ENCODE results near the gene VPS13C.

VPS13C gene

DNA sequence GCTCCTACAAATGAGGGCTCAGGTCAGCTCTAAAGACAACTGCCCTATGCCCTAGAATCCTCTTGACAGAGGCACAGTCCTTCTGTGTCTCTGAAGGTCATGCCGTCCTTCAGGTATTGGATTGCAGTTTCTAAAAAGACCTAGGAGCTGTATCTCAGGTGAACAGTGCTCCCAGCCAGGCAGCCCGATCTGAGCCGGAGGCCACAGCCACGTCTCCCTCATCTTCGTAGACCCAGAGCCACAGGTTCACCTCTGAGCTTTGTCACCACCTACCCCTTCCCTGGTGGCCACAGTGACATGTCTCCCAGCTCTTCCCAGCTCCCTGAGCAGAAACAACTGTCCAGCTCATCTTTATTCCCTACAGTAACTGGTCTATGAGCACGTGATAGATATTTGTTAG, 228.0 kb downstream of the VPS13C start:
- no peaks in the 10 kb centered on the region for H4K20me1 ChIP-seq (ENCODE audit: insufficient read depth, low read length, poor library complexity, severe bottlenecking)
- peaks cover 4% of the 10 kb centered on the region for H3K4me1 ChIP-seq (ENCODE audit: insufficient read depth, low read length, poor library complexity, severe bottlenecking)
- no peak overlapping the region for H3K4me2 ChIP-seq (ENCODE audit: low read depth, low read length, poor library complexity, severe bottlenecking)
- H3K4me3 ChIP-seq (ENCODE audit: low read length, poor library complexity, severe bottlenecking): no peak overlapping the region
- no peaks in the 10 kb centered on the region for H3K9me2 ChIP-seq (replicated peaks; ENCODE audit: low read depth, low read length)
- H3F3A ChIP-seq (ENCODE audit: low read depth): no peaks in the 10 kb centered on the region
- H3K9me3 ChIP-seq (ENCODE audit: insufficient read depth, low read depth, low read length): no peaks in the 10 kb centered on the region
- H3K27me3 ChIP-seq (ENCODE audit: insufficient read depth, low read length, poor library complexity, severe bottlenecking): no peaks in the 10 kb centered on the region
- H2AFZ ChIP-seq (ENCODE audit: low read length): no peak overlapping the region
- H3K36me3 ChIP-seq (ENCODE audit: insufficient read depth, low read length): no peaks in the 10 kb centered on the region
- TF ChIP-seq EZH2phosphoT487 (IDR thresholded peaks at IDR 0.05; ENCODE audit: borderline replicate concordance): no peak
- TF ChIP-seq, protein P1, sequence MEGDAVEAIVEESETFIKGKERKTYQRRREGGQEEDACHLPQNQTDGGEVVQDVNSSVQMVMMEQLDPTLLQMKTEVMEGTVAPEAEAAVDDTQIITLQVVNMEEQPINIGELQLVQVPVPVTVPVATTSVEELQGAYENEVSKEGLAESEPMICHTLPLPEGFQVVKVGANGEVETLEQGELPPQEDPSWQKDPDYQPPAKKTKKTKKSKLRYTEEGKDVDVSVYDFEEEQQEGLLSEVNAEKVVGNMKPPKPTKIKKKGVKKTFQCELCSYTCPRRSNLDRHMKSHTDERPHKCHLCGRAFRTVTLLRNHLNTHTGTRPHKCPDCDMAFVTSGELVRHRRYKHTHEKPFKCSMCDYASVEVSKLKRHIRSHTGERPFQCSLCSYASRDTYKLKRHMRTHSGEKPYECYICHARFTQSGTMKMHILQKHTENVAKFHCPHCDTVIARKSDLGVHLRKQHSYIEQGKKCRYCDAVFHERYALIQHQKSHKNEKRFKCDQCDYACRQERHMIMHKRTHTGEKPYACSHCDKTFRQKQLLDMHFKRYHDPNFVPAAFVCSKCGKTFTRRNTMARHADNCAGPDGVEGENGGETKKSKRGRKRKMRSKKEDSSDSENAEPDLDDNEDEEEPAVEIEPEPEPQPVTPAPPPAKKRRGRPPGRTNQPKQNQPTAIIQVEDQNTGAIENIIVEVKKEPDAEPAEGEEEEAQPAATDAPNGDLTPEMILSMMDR (conservative IDR thresholded peaks at IDR 0.05; ENCODE audit: low read length): no peak
- H3K79me2 ChIP-seq (ENCODE audit: insufficient read depth, low read length): no peaks in the 10 kb centered on the region
- H3K9ac ChIP-seq (ENCODE audit: low read depth, low read length, poor library complexity, severe bottlenecking): no peak overlapping the region

DNA sequence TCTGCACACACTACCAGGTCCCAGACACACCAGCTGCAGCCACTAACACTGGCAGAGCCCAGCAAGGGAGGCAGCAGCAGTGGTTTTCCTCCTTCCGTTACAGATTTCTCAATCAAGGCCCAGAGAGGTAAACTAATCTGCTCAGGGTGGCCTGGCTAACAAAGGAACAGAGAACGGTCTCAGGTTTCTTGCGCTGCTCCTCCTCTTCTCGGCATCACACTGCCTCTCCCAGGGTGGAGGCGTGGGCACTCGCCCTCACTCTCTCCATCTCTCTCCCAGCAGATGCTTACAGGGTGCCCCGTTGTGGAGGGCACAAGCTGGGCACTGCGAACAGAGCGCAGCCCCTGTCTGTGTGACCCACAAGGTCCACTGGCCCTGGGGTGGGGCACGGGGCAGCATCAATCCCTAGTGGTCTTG, 228.7 kb downstream of the VPS13C start:
- Histone ChIP-seq H3K4me2 (ENCODE audit: low read depth, low read length, poor library complexity, severe bottlenecking) (no peak overlapping the region), H3K79me2 (ENCODE audit: insufficient read depth, low read length) (no peaks in the 10 kb centered on the region), H3K9ac (ENCODE audit: low read depth, low read length, poor library complexity, severe bottlenecking) (no peak overlapping the region), H3K36me3 (ENCODE audit: insufficient read depth, low read length) (no peaks in the 10 kb centered on the region), H3K4me3 (ENCODE audit: low read length, poor library complexity, severe bottlenecking) (no peak overlapping the region), H3F3A (ENCODE audit: low read depth) (no peaks in the 10 kb centered on the region), H4K20me1 (ENCODE audit: insufficient read depth, low read length, poor library complexity, severe bottlenecking) (no peaks in the 10 kb centered on the region), H2AFZ (ENCODE audit: low read length) (no peak overlapping the region), H3K9me2 (replicated peaks; ENCODE audit: low read depth, low read length) (no peaks in the 10 kb centered on the region), H3K4me1 (ENCODE audit: insufficient read depth, low read length, poor library complexity, severe bottlenecking) (peaks cover 4% of the 10 kb centered on the region), H3K27me3 (ENCODE audit: insufficient read depth, low read length, poor library complexity, severe bottlenecking) (no peaks in the 10 kb centered on the region), H3K9me3 (ENCODE audit: insufficient read depth, low read depth, low read length) (no peaks in the 10 kb centered on the region)
- TF ChIP-seq, protein P1 (conservative IDR thresholded peaks at IDR 0.05; ENCODE audit: low read length): no peak
- no peak for TF ChIP-seq EZH2phosphoT487 (IDR thresholded peaks at IDR 0.05; ENCODE audit: borderline replicate concordance)

- no peaks in the 10 kb centered on the region for H3K36me3 ChIP-seq (ENCODE audit: insufficient read depth, low read length)
- no peaks in the 10 kb centered on the region for H3K9me2 ChIP-seq (replicated peaks; ENCODE audit: low read depth, low read length)
- TF ChIP-seq, protein P1 (conservative IDR thresholded peaks at IDR 0.05; ENCODE audit: low read length): no peak
- no peak for TF ChIP-seq EZH2phosphoT487 (IDR thresholded peaks at IDR 0.05; ENCODE audit: borderline replicate concordance)
- H3F3A ChIP-seq (ENCODE audit: low read depth): no peaks in the 10 kb centered on the region
- no peaks in the 10 kb centered on the region for H3K79me2 ChIP-seq (ENCODE audit: insufficient read depth, low read length)
- peaks cover 4% of the 10 kb centered on the region for H3K4me1 ChIP-seq (ENCODE audit: insufficient read depth, low read length, poor library complexity, severe bottlenecking)
- H3K9ac ChIP-seq (ENCODE audit: low read depth, low read length, poor library complexity, severe bottlenecking): no peak overlapping the region
- H3K4me2 ChIP-seq (ENCODE audit: low read depth, low read length, poor library complexity, severe bottlenecking): no peak overlapping the region
- no peaks in the 10 kb centered on the region for H3K9me3 ChIP-seq (ENCODE audit: insufficient read depth, low read depth, low read length)
- no peaks in the 10 kb centered on the region for H3K27me3 ChIP-seq (ENCODE audit: insufficient read depth, low read length, poor library complexity, severe bottlenecking)
- H4K20me1 ChIP-seq (ENCODE audit: insufficient read depth, low read length, poor library complexity, severe bottlenecking): no peaks in the 10 kb centered on the region
- no peak overlapping the region for H2AFZ ChIP-seq (ENCODE audit: low read length)
- no peak overlapping the region for H3K4me3 ChIP-seq (ENCODE audit: low read length, poor library complexity, severe bottlenecking)
Observed at GRCh38 chr15:61830536-61831330, 229.5 kb downstream of the VPS13C start.
